Measurements from ENCODE around the gene LHPP.

DNA sequence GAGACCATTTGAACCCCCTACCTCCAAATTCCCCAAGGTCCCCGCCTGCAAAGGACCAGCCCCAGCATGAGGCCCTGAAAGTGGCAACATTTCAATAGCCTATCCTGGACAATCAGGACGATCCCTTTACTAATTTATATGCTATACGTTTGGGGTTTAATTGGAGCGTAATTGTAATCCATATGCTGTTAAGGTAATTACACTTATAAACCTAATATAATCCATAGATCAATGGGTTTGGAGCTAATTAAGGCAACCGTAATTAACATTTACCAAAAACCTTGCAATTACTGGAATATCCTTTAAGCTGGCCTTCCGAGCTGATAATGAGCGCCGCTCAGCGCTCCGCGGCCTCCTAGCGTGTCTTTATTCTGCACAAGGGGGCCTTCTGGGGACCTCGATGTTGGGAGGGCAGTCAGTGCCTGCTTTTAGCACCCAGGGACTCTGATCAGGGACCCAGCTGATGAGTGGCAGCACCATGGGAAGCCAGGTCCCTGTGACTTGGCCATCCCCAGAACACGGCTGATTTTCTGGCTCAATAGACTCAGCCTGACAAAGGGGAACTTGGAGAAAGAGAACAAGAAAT is 91.2 kb downstream of the LHPP start:
- TF ChIP-seq, protein P1, sequence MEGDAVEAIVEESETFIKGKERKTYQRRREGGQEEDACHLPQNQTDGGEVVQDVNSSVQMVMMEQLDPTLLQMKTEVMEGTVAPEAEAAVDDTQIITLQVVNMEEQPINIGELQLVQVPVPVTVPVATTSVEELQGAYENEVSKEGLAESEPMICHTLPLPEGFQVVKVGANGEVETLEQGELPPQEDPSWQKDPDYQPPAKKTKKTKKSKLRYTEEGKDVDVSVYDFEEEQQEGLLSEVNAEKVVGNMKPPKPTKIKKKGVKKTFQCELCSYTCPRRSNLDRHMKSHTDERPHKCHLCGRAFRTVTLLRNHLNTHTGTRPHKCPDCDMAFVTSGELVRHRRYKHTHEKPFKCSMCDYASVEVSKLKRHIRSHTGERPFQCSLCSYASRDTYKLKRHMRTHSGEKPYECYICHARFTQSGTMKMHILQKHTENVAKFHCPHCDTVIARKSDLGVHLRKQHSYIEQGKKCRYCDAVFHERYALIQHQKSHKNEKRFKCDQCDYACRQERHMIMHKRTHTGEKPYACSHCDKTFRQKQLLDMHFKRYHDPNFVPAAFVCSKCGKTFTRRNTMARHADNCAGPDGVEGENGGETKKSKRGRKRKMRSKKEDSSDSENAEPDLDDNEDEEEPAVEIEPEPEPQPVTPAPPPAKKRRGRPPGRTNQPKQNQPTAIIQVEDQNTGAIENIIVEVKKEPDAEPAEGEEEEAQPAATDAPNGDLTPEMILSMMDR (IDR thresholded peaks at IDR 0.05): no peak
- TF ChIP-seq POLR2A (IDR thresholded peaks at IDR 0.05) (no peak), EP300 (IDR thresholded peaks at IDR 0.05; ENCODE audit: low read depth) (no peak), POLR2AphosphoS5 (IDR thresholded peaks at IDR 0.05) (no peak)

Measured in transverse colon (tissue), 4 donors.